ENCODE measurements around the gene CTNNAL1. TPM values are rescaled to one million over a fixed set of nuclear protein-coding genes. Genes with fewer than 3 reads are reported as not detected.

Gene CTNNAL1
- total and polyA plus RNA-seq, 9 of the 15 experiments (the other 6 are each of a cell fraction or from before 2014, with no cell fraction given): 23.2 to 78.0 (median 46.7) TPM

DNA sequence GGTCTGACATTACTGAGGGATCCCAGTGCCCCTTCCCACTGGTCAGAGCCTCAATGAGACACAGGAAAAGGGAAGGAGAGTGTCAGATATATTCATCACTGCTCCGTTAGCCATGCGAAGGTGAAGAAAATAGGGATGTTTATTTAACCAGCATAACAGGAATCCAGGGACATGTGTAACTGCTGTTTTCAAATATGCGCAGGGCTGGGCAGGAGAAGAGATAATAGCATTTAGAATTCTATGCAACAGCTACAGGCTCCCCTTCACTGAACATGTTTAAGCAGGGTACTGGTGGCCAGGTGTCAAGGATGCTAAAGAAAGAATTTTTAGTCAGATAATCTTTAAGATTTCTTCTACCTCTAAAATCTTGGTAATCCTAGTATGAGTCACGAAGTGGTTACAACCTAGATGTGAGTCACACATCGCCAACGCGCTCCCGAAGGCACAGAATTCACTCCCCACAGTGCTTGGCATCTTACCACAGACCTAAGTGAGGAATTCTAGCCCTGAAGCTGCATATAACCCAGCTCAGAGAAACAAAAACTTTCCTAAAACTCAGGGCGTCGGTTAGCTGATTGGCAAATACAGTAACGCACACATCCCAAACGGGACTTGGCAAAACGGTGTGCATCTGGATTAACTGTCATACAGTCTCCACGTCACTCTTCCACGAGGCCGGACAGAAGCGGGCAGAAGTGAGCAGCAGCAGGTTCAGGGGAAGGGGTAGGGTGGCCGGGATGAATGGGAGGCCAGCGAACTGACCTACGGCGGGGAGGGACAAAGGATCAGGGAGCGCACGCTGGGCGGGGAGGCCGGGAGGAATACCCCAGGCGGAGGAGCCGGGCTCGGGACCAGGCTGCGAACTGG lies 1.1 kb downstream of the CTNNAL1 start:
- Histone ChIP-seq H3K4me3 (peak overlapping the region; percentile 81), H2AFZ (ENCODE audit: low read depth, low read length) (peak overlapping the region; percentile 83), H4K20me1 (replicated peaks; ENCODE audit: control insufficient read depth, insufficient read depth, low read length) (no peaks in the 10 kb centered on the region; the same call in 1 of the 2 replicates), H3K4me1 (replicated peaks in 1 of 2; ENCODE audit: control insufficient read depth in 2 of 2, insufficient read depth in 2 of 2, low read length in 2 of 2) (peaks cover 20 to 37% of the 10 kb centered on the region in 2 experiments; a peak in 4 of 5 replicates), H3K36me3 (ENCODE audit: control insufficient read depth, insufficient read depth, low read length) (peaks cover 14% of the 10 kb centered on the region), H3K9me1 (ENCODE audit: control insufficient read depth, insufficient read depth, low read length) (no peaks in the 10 kb centered on the region), H3K27me3 (ENCODE audit: control insufficient read depth in 2 of 2, insufficient read depth in 2 of 2, low read length in 2 of 2) (no peaks in the 10 kb centered on the region), H3K79me2 (ENCODE audit: control insufficient read depth, insufficient read depth, low read length) (peaks cover 46% of the 10 kb centered on the region), H3K27ac (ENCODE audit: extremely low read depth, low read depth, low read length) (peak overlapping the region; percentile 86), H3K4me2 (ENCODE audit: insufficient read depth, low read length) (peak overlapping the region; percentile 91), H3K9ac (ENCODE audit: insufficient read depth in 1 of 2, low read depth in 2 of 2, low read length in 2 of 2) (peak overlapping the region; percentile 81 to 98), H3K9me3 (replicated peaks; ENCODE audit: control insufficient read depth, insufficient read depth, low read depth, low read length) (no peaks in the 10 kb centered on the region)
- BruUV-seq (replicated peaks): TSS peak; percentile 38
- CTCF ChIA-PET (ENCODE audit: low intra/inter-chr PET ratio): no interaction called here
- intact Hi-C loops (cut with micrococcal nuclease) (loop anchor here (5.0 kb wide), 3 partner anchors 80 to 120 kb away; partner anchors contain the start of genes ABITRAM, ELP1 and TMEM245), in situ Hi-C loops (cut with MboI) (no loop called here)
- DNase-seq (ENCODE audit: extremely low read depth in 1 of 4, low spot score in 3 of 4) (peak in 3 of 4 experiments; percentile 23 to 66 (median 38)), FAIRE-seq (peak; percentile 83), ATAC-seq (peak; percentile 43)
- POLR2A ChIA-PET: interaction anchor here (0.6 to 1.4 kb wide), 5 partner anchors 17 to 1195 kb away, joined by 3 to 5 read pairs (median 3); no protein-coding TSS in a partner anchor
- 5% methylated on average over 28 of the region's 29 CpGs for WGBS (ENCODE audit: insufficient coverage, low coverage, missing lambda C conversion rate)
- TF ChIP-seq SIN3A (IDR thresholded peaks at IDR 0.05; ENCODE audit: borderline replicate concordance in 2 of 2, control insufficient read depth in 1 of 2, low read depth in 2 of 2, low read length in 2 of 2) (0 out of 4 replicates have a peak, but pooled peaks of 1 of the 2 experiments have one; percentile 21), POLR2H (tag; IDR thresholded peaks at IDR 0.05; ENCODE audit: low read depth) (no peak), SMAD3 (CRISPR knock-in tag; conservative IDR thresholded peaks at IDR 0.05) (no peak), ESRRA (IDR thresholded peaks at IDR 0.05; ENCODE audit: borderline replicate concordance, low read depth) (no peak), ZNF436 (CRISPR knock-in tag; IDR thresholded peaks at IDR 0.05) (no peak), HDGF (IDR thresholded peaks at IDR 0.05) (0 out of 2 replicates have a peak, but pooled peaks have one; percentile 56), ZNF444 (CRISPR knock-in tag; IDR thresholded peaks at IDR 0.05) (no peak), RBBP5 (IDR thresholded peaks at IDR 0.05; ENCODE audit: borderline replicate concordance, insufficient read depth, low read length, poor library complexity, severe bottlenecking) (no peak), TAF15 (IDR thresholded peaks at IDR 0.05; ENCODE audit: low read depth, low read length) (no peak), KDM5B (IDR thresholded peaks at IDR 0.05; ENCODE audit: insufficient replicate concordance, low read depth, low read length) (no peak)
- TF ChIP-seq, protein P1, sequence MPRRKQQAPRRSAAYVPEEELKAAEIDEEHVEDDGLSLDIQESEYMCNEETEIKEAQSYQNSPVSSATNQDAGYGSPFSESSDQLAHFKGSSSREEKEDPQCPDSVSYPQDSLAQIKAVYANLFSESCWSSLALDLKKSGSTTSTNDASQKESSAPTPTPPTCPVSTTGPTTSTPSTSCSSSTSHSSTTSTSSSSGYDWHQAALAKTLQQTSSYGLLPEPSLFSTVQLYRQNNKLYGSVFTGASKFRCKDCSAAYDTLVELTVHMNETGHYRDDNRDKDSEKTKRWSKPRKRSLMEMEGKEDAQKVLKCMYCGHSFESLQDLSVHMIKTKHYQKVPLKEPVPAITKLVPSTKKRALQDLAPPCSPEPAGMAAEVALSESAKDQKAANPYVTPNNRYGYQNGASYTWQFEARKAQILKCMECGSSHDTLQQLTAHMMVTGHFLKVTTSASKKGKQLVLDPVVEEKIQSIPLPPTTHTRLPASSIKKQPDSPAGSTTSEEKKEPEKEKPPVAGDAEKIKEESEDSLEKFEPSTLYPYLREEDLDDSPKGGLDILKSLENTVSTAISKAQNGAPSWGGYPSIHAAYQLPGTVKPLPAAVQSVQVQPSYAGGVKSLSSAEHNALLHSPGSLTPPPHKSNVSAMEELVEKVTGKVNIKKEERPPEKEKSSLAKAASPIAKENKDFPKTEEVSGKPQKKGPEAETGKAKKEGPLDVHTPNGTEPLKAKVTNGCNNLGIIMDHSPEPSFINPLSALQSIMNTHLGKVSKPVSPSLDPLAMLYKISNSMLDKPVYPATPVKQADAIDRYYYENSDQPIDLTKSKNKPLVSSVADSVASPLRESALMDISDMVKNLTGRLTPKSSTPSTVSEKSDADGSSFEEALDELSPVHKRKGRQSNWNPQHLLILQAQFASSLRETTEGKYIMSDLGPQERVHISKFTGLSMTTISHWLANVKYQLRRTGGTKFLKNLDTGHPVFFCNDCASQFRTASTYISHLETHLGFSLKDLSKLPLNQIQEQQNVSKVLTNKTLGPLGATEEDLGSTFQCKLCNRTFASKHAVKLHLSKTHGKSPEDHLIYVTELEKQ (CRISPR knock-in tag; IDR thresholded peaks at IDR 0.05): no peak
- TF ChIP-seq, protein P2, sequence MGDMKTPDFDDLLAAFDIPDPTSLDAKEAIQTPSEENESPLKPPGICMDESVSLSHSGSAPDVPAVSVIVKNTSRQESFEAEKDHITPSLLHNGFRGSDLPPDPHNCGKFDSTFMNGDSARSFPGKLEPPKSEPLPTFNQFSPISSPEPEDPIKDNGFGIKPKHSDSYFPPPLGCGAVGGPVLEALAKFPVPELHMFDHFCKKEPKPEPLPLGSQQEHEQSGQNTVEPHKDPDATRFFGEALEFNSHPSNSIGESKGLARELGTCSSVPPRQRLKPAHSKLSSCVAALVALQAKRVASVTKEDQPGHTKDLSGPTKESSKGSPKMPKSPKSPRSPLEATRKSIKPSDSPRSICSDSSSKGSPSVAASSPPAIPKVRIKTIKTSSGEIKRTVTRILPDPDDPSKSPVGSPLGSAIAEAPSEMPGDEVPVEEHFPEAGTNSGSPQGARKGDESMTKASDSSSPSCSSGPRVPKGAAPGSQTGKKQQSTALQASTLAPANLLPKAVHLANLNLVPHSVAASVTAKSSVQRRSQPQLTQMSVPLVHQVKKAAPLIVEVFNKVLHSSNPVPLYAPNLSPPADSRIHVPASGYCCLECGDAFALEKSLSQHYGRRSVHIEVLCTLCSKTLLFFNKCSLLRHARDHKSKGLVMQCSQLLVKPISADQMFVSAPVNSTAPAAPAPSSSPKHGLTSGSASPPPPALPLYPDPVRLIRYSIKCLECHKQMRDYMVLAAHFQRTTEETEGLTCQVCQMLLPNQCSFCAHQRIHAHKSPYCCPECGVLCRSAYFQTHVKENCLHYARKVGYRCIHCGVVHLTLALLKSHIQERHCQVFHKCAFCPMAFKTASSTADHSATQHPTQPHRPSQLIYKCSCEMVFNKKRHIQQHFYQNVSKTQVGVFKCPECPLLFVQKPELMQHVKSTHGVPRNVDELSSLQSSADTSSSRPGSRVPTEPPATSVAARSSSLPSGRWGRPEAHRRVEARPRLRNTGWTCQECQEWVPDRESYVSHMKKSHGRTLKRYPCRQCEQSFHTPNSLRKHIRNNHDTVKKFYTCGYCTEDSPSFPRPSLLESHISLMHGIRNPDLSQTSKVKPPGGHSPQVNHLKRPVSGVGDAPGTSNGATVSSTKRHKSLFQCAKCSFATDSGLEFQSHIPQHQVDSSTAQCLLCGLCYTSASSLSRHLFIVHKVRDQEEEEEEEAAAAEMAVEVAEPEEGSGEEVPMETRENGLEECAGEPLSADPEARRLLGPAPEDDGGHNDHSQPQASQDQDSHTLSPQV (IDR thresholded peaks at IDR 0.05): no peak
